DOHH2 (cell line): Measurements from ENCODE around the gene RASGRP2.

Experiments
- H3F3A ChIP-seq: fragments of 200-600 bp; sonication (generic), shearing (Covaris generic); 2 replicates; pipeline ENCODE4 v1.6.0; 2016; ENCODE audit warnings: antibody characterized with exemption, mild to moderate bottlenecking; ENCODE audit not compliant: control insufficient read depth, insufficient read depth
- H3K27ac ChIP-seq: fragments of 200-600 bp; sonication (generic); 2 replicates; pipeline ENCODE4 v1.5.1; 2014; ENCODE audit warnings: low read depth, mild to moderate bottlenecking, low read length, moderate library complexity
- H3K27me3 ChIP-seq: fragments of 200-600 bp; sonication (generic); 2 replicates; pipeline ENCODE4 v1.6.1; 2014; ENCODE audit warnings: mild to moderate bottlenecking, low read length, mixed read lengths; ENCODE audit not compliant: control insufficient read depth
- H3K36me3 ChIP-seq: fragments of 200-600 bp; sonication (generic); 2 replicates; pipeline ENCODE4 v1.6.1; 2014; ENCODE audit warnings: mild to moderate bottlenecking, low read length, moderate library complexity, mixed read lengths; ENCODE audit not compliant: control insufficient read depth
- H3K4me1 ChIP-seq: fragments of 200-600 bp; sonication (generic); 2 replicates; pipeline ENCODE4 v1.6.1; 2014; ENCODE audit warnings: mild to moderate bottlenecking, low read length, mixed read lengths; ENCODE audit not compliant: control insufficient read depth
- H3K4me2 ChIP-seq: fragments of 200-600 bp; sonication (generic); 2 replicates; pipeline ENCODE4 v1.6.0; 2014; ENCODE audit warnings: mild to moderate bottlenecking, low read length, moderate library complexity
- H3K4me3 ChIP-seq: fragments of 200-600 bp; sonication (generic); 2 replicates; pipeline ENCODE4 v1.5.1; 2014; ENCODE audit warnings: mild to moderate bottlenecking, low read length, mixed read lengths
- H3K79me2 ChIP-seq: fragments of 200-600 bp; sonication (generic); 2 replicates; pipeline ENCODE4 v1.6.1; 2014; ENCODE audit warnings: mild to moderate bottlenecking, low read length, mixed read lengths; ENCODE audit not compliant: control insufficient read depth
- H3K9me2 ChIP-seq: fragments of 200-600 bp; sonication (generic); replicated peaks from 2 replicates; pipeline ENCODE4 v1.6.1; 2014; ENCODE audit warnings: mild to moderate bottlenecking, low read length, mixed read lengths; ENCODE audit not compliant: control insufficient read depth
- H3K9me3 ChIP-seq: fragments of 200-600 bp; sonication (generic); 2 replicates; pipeline ENCODE4 v1.6.1; 2014; ENCODE audit warnings: antibody characterized with exemption, low read length, mixed read lengths; ENCODE audit not compliant: control insufficient read depth, insufficient read depth
- H4K20me1 ChIP-seq: fragments of 200-600 bp; sonication (generic); 2 replicates; pipeline ENCODE4 v1.6.0; 2014; ENCODE audit warnings: low read depth, mild to moderate bottlenecking, antibody characterized with exemption, low read length, moderate library complexity; ENCODE audit not compliant: control insufficient read depth, insufficient read depth
- EZH2phosphoT487 ChIP-seq: fragments of 200-600 bp; sonication (generic); IDR thresholded peaks from 2 replicates; pipeline ENCODE4 v1.6.1; 2017; ENCODE audit warnings: borderline replicate concordance, mild to moderate bottlenecking, antibody characterized with exemption, low read length, moderate library complexity, mixed read lengths
- TF ChIP-seq, protein P1 (sequence below): fragments of 200-600 bp; sonication (generic); IDR thresholded peaks from one replicate; pipeline ENCODE4 v1.5.1; 2014; ENCODE audit warnings: antibody characterized with exemption, mild to moderate bottlenecking, low read depth, low read length; ENCODE audit not compliant: poor library complexity, severe bottlenecking

The RASGRP2 gene

GRCh38 chr11:64726867-64727530 lies 16.9 kb downstream of the RASGRP2 start:
- H3K27ac ChIP-seq = no peak overlapping the region
- H3K9me3 ChIP-seq = no peaks in the 10 kb centered on the region
- TF ChIP-seq, protein P1, sequence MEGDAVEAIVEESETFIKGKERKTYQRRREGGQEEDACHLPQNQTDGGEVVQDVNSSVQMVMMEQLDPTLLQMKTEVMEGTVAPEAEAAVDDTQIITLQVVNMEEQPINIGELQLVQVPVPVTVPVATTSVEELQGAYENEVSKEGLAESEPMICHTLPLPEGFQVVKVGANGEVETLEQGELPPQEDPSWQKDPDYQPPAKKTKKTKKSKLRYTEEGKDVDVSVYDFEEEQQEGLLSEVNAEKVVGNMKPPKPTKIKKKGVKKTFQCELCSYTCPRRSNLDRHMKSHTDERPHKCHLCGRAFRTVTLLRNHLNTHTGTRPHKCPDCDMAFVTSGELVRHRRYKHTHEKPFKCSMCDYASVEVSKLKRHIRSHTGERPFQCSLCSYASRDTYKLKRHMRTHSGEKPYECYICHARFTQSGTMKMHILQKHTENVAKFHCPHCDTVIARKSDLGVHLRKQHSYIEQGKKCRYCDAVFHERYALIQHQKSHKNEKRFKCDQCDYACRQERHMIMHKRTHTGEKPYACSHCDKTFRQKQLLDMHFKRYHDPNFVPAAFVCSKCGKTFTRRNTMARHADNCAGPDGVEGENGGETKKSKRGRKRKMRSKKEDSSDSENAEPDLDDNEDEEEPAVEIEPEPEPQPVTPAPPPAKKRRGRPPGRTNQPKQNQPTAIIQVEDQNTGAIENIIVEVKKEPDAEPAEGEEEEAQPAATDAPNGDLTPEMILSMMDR = no peak
- no peak for TF ChIP-seq EZH2phosphoT487
- H3K9me2 ChIP-seq = no peaks in the 10 kb centered on the region
- H3F3A ChIP-seq = no peaks in the 10 kb centered on the region
- peaks cover 20% of the 10 kb centered on the region for H3K36me3 ChIP-seq
- H3K27me3 ChIP-seq = peaks cover 6% of the 10 kb centered on the region
- no peaks in the 10 kb centered on the region for H4K20me1 ChIP-seq
- H3K79me2 ChIP-seq = no peaks in the 10 kb centered on the region
- no peak overlapping the region for H3K4me2 ChIP-seq
- H3K4me3 ChIP-seq = no peak overlapping the region
- H3K4me1 ChIP-seq = peaks cover 13% of the 10 kb centered on the region

GRCh38 chr11:64726211-64726641 lies 17.7 kb downstream of the RASGRP2 start:
- no peaks in the 10 kb centered on the region for H3K9me2 ChIP-seq
- H3K4me2 ChIP-seq = no peak overlapping the region
- H3K79me2 ChIP-seq = no peaks in the 10 kb centered on the region
- H3K27me3 ChIP-seq = peaks cover 14% of the 10 kb centered on the region
- H3F3A ChIP-seq = no peaks in the 10 kb centered on the region
- no peak overlapping the region for H3K4me3 ChIP-seq
- TF ChIP-seq, protein P1 = no peak
- no peak for TF ChIP-seq EZH2phosphoT487
- peaks cover 13% of the 10 kb centered on the region for H3K36me3 ChIP-seq
- H3K4me1 ChIP-seq = peaks cover 13% of the 10 kb centered on the region
- H3K27ac ChIP-seq = no peak overlapping the region
- H4K20me1 ChIP-seq = no peaks in the 10 kb centered on the region
- no peaks in the 10 kb centered on the region for H3K9me3 ChIP-seq

- Histone ChIP-seq H3K4me3 (no peak overlapping the region), H3K9me2 (no peaks in the 10 kb centered on the region), H3K4me2 (no peak overlapping the region), H3K79me2 (no peaks in the 10 kb centered on the region), H3K9me3 (no peaks in the 10 kb centered on the region), H4K20me1 (no peaks in the 10 kb centered on the region), H3F3A (no peaks in the 10 kb centered on the region), H3K4me1 (peaks cover 13% of the 10 kb centered on the region), H3K27me3 (peaks cover 26% of the 10 kb centered on the region), H3K36me3 (peaks cover 4% of the 10 kb centered on the region), H3K27ac (no peak overlapping the region)
- no peak for TF ChIP-seq EZH2phosphoT487
- TF ChIP-seq, protein P1 = no peak
These were observed 18.9 kb downstream of the RASGRP2 start for GRCh38 chr11:64724863-64725532.
